Posterior cingulate gyrus (tissue), 11 donors: ENCODE measurements around the gene FTSJ3.

ENCODE experiments used
- DNase-seq, 10 donors: peaks; one replicate each; pipeline versions ENCODE4 v3.0.0 to v3.0.0-alpha.2; 2020 to 2021; ENCODE audit warnings: mixed read lengths in 3 of 10
- intact Hi-C: fragments of 100-400 bp; cut with DNase I; formaldehyde crosslinking; loops from one replicate; pipeline ENCODE4 v1.15.1; 2023

Gene FTSJ3

DNA sequence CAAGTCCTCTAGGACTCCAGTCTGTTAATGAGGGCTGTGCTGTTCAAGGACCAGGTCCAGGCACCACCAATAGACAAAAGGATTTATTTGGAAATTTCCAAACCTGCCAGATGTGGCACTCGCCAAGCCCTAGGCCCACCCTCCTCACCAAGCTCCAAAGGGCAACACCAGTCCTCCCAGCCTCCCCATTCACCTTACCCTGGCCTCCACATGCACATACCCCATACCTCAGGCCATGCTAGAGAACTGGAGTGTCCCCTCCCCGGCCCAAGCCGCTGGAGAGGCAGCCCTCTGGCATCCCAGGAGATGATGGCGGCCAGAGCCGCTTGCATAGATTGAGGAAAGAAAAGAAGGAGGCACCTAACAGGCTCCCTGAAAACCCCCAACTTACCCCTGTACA lies 4.6 kb upstream of the FTSJ3 start:
- DNase-seq = no peak
- intact Hi-C loops = no loop called here

DNA sequence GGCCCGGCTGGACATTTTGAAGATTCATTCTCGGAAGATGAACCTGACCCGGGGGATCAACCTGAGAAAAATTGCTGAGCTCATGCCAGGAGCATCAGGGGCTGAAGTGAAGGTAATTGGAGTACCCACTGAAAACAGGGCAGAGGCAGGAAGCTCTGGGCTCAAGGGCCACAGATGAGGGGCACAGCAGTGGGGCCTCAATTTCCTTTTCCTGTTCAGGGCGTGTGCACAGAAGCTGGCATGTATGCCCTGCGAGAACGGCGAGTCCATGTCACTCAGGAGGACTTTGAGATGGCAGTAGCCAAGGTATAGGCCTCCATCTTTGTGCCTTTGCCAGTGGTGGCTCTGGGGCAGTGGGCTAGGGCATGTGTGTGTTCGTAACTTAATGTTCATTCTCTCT lies 4.0 kb upstream of the FTSJ3 start:
- no peak for DNase-seq
- intact Hi-C loops = no loop called here

DNA sequence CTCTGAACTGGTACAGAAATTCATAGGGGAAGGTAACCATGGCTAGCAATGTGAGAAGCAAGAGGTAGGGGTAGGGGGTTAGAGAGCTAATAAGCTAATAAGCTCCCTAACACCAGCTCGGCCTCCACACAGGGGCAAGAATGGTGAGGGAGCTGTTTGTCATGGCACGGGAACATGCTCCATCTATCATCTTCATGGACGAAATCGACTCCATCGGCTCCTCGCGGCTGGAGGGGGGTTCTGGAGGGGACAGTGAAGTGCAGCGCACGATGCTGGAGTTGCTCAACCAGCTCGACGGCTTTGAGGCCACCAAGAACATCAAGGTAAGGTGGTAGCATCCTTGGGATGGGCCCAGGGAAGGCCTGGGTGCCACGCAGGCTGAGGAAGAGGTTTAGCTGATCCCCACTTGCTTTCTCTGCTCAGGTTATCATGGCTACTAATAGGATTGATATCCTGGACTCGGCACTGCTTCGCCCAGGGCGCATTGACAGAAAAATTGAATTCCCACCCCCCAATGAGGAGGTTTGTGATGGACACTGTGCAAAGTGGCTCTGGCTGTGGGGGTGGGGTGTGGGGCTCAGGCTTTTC lies 3.5 kb upstream of the FTSJ3 start:
- DNase-seq = no peak
- intact Hi-C loops = no loop called here

DNA sequence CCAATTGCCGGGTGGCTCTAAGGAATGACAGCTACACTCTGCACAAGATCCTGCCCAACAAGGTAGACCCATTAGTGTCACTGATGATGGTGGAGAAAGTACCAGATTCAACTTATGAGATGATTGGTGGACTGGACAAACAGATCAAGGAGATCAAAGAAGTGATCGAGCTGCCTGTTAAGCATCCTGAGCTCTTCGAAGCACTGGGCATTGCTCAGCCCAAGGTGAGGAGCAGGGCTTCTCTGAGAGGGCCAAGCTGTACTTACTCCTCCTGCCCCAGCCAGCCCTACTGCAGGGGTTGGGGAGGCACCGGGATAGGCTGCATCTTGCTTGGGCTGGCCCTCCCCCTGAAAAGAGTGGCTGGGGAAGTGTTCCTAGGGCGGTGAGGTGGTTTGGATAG lies 2.8 kb upstream of the FTSJ3 start:
- intact Hi-C loops = no loop called here

DNA sequence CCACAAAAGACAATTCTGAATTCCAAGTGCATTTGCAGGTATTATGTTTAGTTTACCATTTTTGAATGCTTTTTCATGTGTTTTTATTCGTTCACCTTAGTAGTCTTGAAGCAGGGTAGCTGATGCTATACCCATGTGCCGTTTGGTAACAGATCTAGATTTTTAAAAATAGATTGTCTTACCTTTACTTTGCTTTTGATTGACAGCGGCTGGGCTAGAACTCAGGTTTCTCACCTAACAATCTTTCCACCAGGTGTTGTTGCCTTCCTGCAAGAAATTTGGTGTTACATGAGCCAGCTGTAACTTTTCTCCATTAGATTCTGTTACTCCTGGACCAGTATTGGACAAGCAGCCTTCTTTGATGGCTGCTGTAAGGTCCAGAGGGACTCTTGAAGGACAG lies 1.5 kb upstream of the FTSJ3 start:
- intact Hi-C loops = no loop called here
- DNase-seq = no peak

More for the DNA sequence above, 2.8 kb upstream of the FTSJ3 start:
- DNase-seq = peak in 1 of 10 donors; percentile 35

DNA sequence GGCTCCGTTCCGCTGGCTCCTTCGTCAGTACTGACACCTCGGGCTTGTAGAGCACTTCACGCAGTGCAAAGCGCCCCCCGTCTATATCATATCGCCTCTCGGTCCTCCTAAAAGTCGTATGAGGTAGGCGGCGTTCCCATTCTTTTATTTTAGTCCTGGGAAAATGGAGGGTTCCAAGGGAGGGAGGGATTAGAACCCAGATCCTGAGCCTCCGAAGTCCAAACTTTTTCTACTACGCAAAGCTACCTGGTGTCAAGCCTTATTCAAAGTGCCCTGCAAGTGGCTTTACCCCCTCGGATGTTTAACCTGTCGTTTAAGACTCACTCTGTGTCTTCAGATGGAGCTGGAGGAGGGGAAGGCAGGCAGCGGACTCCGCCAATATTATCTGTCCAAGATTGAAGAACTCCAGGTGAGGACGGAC lies 348 bp upstream of the FTSJ3 start:
- DNase-seq = no peak
- intact Hi-C loops = loop anchor here (1.0 to 2.0 kb wide), 2 partner anchors 15 to 54 kb away; partner anchors contain the start of genes DDX42 and SMARCD2

DNA sequence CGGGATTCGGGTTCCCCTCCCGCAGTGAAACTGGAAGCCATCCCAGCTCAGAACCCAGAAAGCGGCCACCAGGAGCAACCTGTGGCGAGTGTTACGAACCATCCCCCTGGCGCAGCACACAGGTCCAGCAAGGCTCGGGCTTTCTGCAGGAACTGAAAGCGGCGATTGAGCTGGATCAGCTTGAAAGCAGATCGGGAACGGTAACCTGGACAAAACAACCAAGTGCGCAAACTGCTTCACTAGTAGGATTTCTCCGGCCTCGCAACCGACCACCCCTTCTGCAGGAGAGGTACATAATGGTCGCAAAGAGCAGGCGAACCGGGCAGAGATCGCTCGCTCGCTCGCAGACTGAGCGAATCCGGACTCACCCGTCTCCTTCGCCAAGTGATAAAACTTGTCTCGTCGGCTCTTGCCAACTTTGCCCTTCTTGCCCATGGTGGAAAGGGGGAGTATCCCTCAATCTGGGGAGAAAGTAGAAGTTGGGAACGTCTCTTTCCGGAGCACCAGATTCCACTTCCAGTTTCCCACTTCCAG lies 928 bp downstream of the FTSJ3 start:
- DNase-seq = no peak
- intact Hi-C loops = loop anchor here (1.0 to 2.0 kb wide), 2 partner anchors 16 to 52 kb away; partner anchors contain the start of genes DDX42 and SMARCD2

DNA sequence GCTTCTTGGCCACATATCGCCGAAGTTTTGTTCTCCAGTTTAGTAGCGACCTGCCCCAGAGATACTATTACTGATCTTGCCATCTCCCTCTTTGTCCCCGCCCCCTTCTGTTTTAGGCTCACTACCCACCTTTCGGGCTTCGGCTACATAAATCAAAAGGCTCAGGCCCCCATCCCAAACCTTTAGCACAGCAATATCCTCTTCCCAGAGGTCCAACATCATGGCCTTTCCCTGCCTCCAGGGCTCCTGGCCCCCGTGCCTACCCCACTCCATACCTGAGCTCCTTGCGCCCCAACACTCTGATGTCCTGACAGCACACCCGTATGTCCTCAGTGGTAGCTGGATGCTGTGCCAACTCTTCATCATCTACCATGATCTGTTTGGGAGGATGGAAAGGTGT lies 3.1 kb downstream of the FTSJ3 start:
- intact Hi-C loops = no loop called here
- no peak for DNase-seq

DNA sequence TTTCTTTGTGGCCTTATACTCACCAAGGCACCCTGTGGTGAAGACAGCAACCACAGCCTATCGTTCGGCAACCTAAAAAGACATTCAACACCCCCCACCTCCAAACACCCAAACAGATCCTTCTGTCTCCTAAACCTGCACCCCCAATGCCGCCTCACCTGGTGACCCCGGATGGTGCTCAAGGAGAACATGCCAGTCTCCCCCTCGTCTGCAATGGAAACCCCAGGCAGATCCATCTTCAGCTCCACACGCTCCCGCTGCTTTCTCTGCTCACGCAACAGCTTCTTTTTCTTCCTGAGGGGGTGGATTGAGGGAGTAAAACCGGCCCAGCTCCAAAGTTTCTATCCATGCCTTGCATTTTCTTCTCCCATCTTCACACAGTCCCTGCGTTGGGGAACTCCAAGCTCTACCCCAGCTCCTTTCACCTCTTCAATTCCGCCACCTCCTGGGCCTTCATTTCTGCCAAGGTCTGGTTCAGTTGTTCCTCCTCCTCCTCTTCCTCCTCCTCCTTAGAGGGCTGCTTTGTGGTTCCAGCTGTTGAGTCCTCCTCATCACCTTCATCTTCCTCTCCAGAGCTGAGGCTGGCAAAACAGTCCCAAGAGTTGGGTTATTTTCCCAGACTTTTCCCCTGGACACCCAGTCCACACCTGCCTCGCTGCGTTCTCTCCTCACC lies 3.7 kb downstream of the FTSJ3 start:
- DNase-seq = peak in 1 of 10 donors; percentile 72
- intact Hi-C loops = no loop called here

DNA sequence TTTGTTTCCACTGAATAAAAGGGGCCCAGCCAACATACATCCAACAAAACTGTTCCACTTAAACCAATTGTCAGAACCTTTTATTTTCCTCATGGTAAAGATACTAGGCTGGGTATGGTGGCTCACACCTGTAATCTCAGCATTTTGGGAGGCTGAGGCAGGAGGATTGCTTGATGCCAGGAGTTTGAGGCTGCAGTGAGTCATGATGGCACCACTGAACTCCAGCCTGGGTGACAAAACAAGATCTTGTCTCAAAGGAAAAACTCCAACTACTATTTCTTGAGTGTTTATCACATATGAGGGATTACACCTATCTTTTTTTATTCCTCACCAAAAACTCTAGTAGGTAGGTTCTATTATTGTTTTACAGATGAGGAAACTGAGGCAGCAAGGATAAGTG lies 4.9 kb downstream of the FTSJ3 start:
- intact Hi-C loops = no loop called here
- DNase-seq = no peak

DNA sequence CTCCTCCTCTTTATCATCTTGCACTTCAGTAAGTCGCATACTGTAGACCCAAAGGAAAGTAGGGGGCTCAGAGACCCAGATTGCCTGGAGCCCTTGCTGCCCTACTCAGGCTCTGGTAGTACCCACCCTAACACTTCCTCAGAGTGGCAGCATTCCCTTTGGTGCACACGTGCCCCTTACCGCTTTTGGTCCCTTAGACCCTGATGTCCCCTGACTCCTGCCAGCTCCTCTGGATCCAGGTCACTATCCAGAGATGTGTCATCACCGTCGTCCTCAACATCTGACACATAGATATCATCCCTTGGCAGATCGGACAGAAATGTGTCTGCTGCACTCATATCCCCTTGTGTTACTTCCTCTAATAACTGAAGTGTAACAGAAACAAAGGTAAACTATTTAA lies 5.7 kb downstream of the FTSJ3 start:
- intact Hi-C loops = no loop called here
- no peak for DNase-seq

DNA sequence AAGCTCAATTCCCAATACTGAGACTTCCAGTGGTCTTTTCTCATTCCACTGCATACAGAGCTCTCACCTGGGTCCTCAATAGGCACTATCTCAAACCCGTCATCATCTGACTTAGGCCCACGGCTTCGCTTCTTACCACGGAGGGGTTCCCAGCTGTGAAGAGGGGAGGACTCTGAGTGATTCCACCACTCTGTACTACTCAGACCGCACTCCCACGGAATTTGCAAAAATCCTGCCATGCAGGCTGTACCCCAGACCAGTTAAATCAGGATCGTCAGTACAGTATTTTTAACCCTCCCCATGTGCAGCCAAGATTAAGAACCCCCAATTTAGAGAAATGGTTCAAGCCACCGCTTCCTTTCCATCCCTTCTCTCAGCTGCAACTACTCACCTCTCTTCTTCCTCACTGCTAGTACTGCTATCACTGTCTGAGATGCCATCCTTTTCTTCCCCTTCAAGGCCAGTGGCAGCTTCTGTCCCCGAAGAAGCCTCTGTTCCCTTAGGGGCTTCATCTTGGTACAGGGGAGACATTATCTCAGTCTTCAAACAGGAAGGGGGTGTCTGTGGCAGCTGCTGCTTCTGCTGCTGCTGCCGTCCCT lies 6.4 kb downstream of the FTSJ3 start:
- intact Hi-C loops = no loop called here
- DNase-seq = no peak

DNA sequence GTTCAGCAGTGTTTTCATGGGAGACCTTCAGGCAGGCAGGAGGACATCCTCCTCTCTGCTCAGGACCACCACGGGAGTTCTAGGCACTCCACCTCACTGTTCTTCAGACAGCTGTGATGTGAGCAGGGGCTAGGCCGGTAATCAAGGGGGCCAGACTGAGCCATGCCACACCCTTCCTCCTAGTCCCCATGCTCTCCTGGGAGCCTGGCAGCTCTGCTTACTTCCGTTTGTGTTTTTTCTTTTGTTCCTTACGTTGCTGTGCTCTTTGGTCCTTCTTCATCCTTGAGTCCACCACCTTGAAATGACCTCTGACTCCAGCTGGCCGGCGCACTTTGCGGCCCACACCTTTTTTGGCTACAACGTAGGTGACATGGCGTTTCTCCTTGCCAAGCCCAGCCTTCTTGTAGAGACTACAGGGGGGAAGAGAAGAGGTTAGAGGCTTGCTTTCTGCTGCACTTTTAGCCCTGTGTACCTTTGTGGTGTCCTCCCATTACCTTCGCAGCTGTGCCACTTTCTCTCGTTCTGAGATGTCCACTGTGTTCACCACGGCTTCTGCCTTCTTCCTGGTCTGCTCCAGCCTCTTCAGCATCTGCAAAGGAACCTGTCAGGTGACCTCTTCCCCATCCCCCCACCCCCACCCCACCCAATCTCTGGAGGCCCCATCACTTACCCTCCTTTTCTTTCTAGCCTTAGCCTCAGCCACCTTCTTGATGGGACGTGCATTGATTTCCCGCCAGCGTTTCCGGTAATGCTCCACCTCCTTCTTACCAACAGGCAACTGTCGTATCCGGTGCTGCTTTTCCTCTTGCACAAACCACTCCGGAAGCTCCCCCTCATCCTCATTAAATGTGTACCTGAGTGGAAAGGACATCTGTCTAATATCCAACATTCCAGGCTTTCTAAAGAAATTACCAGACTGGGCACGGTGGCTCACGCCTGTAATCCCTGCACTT lies 7.6 kb downstream of the FTSJ3 start:
- no peak for DNase-seq
- intact Hi-C loops = no loop called here

DNA sequence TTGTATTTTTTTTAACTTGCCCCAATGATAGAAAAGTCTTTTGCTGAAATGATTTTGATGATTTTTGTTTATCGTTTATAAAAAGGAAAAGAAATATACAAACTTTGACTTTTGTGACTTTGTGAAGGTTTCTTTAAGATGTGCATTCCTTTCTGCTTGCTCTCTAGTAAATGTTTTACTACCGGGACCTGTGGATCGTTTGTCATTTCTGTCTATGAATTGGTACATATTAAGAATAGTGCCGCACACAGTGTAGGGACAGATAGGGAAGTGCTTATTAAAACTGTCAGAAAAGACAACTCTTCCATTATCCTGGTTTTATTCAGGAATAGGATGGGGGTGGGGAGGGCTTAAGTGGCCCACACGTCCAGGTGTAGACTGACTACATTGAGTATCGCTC lies 8.3 kb downstream of the FTSJ3 start:
- intact Hi-C loops = no loop called here
- no peak for DNase-seq

DNA sequence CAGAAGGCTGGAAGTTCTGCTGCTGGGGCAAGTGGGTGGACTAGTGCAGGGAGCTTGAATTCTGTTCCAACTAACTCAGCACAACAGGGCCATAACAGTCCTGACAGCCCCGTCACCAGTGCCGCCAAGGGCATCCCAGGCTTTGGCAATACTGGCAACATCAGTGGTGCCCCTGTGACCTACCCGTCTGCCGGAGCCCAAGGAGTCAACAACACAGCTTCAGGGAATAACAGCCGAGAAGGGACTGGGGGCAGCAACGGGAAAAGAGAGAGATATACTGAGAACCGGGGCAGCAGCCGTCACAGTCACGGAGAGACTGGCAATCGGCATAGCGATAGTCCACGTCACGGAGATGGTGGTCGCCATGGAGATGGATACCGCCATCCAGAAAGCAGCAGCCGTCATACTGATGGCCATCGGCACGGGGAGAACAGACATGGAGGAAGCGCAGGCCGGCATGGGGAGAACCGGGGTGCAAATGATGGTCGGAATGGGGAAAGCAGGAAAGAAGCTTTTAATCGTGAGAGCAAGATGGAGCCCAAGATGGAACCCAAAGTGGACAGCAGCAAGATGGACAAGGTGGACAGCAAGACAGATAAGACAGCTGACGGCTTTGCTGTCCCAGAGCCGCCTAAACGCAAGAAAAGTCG lies 9.6 kb downstream of the FTSJ3 start:
- intact Hi-C loops = no loop called here
- DNase-seq = peak in 1 of 10 donors; percentile 51

DNA sequence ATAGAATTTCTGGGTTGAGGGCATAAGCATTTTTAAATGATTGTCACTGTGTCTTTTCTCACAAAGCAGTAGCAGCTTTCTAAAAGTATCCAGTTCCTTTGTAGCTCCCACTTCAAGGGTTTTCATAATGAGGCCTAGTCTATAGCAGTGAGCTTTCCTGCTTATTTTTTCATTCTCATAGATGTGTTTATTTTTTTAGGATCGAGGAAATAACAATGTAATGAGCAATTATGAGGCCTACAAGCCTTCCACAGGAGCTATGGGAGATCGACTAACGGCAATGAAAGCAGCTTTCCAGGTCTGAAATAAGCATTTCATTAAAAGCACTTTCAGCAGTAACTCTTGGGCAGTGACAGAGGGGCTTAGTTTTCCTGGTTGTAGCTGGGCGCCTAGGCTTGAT lies 10.8 kb downstream of the FTSJ3 start:
- DNase-seq = no peak
- intact Hi-C loops = no loop called here

DNA sequence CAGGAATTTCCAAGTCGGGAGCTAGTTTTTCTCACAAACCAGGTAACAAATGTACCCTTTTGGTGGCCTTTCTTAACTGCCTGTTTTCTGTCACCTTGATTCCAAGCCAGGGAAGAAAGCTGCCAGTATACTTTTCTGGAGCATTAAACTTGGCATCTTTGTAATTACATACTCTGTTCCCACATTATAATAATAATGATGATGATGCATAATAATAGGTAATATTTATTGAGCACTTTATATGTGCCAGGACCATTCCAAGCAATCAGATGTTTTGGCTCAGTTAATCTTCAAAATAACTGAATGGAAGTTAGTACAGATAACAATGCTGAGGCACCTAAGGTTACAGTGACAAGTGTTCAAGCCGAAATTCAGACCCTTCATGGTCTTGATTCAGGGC lies 11.3 kb downstream of the FTSJ3 start:
- intact Hi-C loops = no loop called here
- no peak for DNase-seq

DNA sequence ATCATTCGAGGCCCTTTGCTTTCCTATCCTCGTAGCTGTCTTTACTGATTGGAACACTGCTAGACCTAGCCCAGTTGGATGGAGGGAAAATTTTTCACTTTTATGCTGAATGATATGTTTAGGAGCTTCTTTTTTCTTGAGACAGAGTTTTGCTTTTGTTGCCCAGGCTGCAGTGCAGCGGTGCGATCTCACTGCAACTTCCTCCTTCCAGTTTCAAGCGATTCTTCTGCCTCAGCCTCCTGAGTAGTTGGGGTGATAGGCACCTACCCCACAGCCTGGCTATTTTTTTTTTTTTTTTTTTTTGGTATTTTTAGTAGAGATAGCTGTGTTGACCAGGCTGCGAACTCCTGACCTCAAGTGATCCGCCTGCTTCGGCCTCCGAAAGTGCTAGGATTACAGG lies 17.5 kb downstream of the FTSJ3 start:
- intact Hi-C loops = no loop called here
- DNase-seq = no peak

DNA sequence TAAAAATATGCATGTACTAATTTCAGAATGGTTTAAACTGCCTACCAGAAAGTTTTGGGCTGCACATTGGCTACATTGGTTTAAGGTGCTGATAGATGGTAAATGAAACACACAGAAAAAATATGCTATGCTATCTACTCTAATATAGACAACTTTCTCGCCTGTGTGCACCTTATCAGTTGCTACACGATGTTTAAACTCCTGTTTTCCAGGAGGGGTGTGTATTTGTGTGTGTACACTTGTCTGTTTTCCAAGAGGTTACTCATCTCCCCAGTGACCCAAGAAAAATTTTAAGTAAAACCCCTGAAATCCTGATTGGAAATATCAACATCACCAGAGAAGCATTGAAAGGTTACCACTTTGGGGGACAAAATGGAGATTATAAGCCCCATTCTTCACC lies 21.9 kb downstream of the FTSJ3 start:
- intact Hi-C loops = no loop called here
- no peak for DNase-seq

DNA sequence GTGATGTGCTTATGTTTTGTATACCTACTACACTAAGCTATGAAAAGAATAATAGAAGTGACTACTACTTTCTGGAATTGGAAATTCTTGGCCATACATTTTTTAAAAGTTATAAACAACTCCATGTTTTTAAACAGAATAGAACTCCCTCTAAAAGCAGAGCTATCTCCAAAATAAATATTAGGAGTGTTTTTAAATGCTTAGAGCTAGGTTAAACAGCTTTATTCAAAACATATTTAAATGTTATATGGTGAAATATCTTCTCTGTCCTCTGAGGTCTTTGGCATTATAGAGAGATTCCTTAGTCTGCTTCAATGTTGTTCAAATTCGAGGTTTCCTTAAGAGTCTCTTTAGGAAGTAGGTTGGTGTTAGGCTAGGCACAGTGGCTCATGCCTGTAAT lies 23.1 kb downstream of the FTSJ3 start:
- intact Hi-C loops = no loop called here
- DNase-seq = no peak
